Stimulated activated CD8-positive, alpha-beta memory T cell treated with anti-CD3 and anti-CD28 coated beads, Interleukin-7, amount 100 ng/mL, for 24 hours (primary cell): ENCODE measurements around the gene EIF4ENIF1.
A peak's percentile ranks its signal among the peaks of the same experiment; 100 is the strongest.
"Not testable (repeated sequence)": the region's sequence is repeated elsewhere in the genome, so short reads cannot be mapped to it uniquely, and the experiment has no call there.

Experiments
- DNase-seq: peaks from one replicate; pipeline ENCODE4 v3.0.0-alpha.2; 2020; ENCODE audit warnings: low read depth

Gene EIF4ENIF1

GRCh38 chr22:31489632-31490495 is at the start of gene EIF4ENIF1:
TSS of gene EIF4ENIF1 (minus strand) at chr22:31489842. CDS start at chr22:31488718, 1,124 bp downstream.
- DNase-seq = peak; percentile 61

GRCh38 chr22:31538815-31539214 is 49.2 kb upstream of the EIF4ENIF1 start:
- no peak for DNase-seq

- DNase-seq = no peak
Measured at GRCh38 chr22:31537019-31537535, 47.4 kb upstream of the EIF4ENIF1 start.

- DNase-seq = no peak
Measured at GRCh38 chr22:31533374-31533773, 43.7 kb upstream of the EIF4ENIF1 start.

- no peak for DNase-seq
Measured at GRCh38 chr22:31532060-31532459, 42.4 kb upstream of the EIF4ENIF1 start.

GRCh38 chr22:31530823-31531195 is 41.2 kb upstream of the EIF4ENIF1 start:
- DNase-seq = no peak

GRCh38 chr22:31526270-31526669 is 36.6 kb upstream of the EIF4ENIF1 start:
- no peak for DNase-seq

GRCh38 chr22:31524132-31524531 is 34.5 kb upstream of the EIF4ENIF1 start:
- not testable (repeated sequence) for DNase-seq

GRCh38 chr22:31520051-31520450 is 30.4 kb upstream of the EIF4ENIF1 start:
- DNase-seq = no peak

GRCh38 chr22:31509061-31509762 is 19.6 kb upstream of the EIF4ENIF1 start:
- DNase-seq = no peak

GRCh38 chr22:31508536-31508935 is 18.9 kb upstream of the EIF4ENIF1 start:
- DNase-seq = no peak

GRCh38 chr22:31507517-31507916 is 17.9 kb upstream of the EIF4ENIF1 start:
- not testable (repeated sequence) for DNase-seq

- no peak for DNase-seq
Measured at GRCh38 chr22:31504282-31504681, 14.6 kb upstream of the EIF4ENIF1 start.

GRCh38 chr22:31503211-31503964 is 13.7 kb upstream of the EIF4ENIF1 start:
- DNase-seq = no peak

GRCh38 chr22:31501738-31502137 is 12.1 kb upstream of the EIF4ENIF1 start:
- DNase-seq = no peak

- DNase-seq = no peak
Measured at GRCh38 chr22:31497148-31497938, 7.7 kb upstream of the EIF4ENIF1 start.

- peak; percentile 13 for DNase-seq
Measured at GRCh38 chr22:31496735-31497146, 7.1 kb upstream of the EIF4ENIF1 start.

- DNase-seq = peak; percentile 94
Measured at GRCh38 chr22:31496007-31496734, 6.5 kb upstream of the EIF4ENIF1 start, which contains the start of gene SFI1. TSS of gene SFI1 (plus strand) at chr22:31496536. CDS start at chr22:31508285, 11,749 bp downstream.

- DNase-seq = no peak
Measured at GRCh38 chr22:31495343-31495742, 5.7 kb upstream of the EIF4ENIF1 start.

GRCh38 chr22:31493355-31493754 is 3.7 kb upstream of the EIF4ENIF1 start:
- not testable (repeated sequence) for DNase-seq

GRCh38 chr22:31492151-31492550 is 2.5 kb upstream of the EIF4ENIF1 start:
- no peak for DNase-seq
